OCI-LY7 (cell line): Measurements from ENCODE around the gene RHBDD1.

Experiments
- CTCF ChIP-seq: fragments of 200-600 bp; sonication (generic); conservative IDR thresholded peaks from 2 replicates; pipeline ENCODE4 v1.5.1; 2014; ENCODE audit warnings: mild to moderate bottlenecking, antibody characterized with exemption, low read length, moderate library complexity, mixed read lengths
- EZH2phosphoT487 ChIP-seq: fragments of 200-600 bp; sonication (generic); IDR thresholded peaks from 2 replicates; pipeline ENCODE4 v1.6.1; 2018; ENCODE audit warnings: low read depth, borderline replicate concordance, mild to moderate bottlenecking, mixed run types, antibody characterized with exemption, low read length, moderate library complexity, mixed read lengths

GRCh38 chr2:226790431-226790830, 45.4 kb upstream of the RHBDD1 start:
- no peak for TF ChIP-seq CTCF
- no peak for TF ChIP-seq EZH2phosphoT487
